ENCODE data around the gene LETM1.

LETM1 gene

GRCh38 chr4:1795299-1796195, 60.4 kb downstream of the LETM1 start:
- DNase-seq: no peak

DNA sequence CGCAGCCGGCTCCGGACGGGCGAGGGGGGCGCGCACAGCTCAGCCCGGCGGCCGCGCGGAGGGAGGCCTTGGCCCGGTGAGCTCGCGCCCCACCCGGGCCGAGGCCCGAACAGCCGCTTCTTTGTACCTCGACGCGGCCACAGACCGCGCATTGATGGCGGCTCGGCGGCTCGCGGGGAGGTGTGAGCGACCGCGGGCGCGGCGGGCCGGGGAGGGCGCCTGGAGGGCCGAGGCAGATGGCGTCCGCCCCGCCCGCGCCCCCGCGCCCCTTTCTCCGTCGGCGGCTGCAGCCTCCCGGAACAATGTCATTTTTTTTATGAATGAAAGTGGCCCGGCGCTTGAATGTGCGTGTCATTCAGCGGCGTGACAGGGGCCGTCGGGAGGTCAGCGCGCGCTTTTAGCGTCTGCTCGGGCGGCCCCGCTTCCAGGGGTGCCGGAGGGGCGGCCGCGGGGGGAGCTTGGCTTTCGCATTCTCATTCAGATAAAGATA, 61.1 kb downstream of the LETM1 start:
- no peak for DNase-seq

GRCh38 chr4:1793940-1794808, 61.8 kb downstream of the LETM1 start:
- peak; percentile 76 for DNase-seq

DNA sequence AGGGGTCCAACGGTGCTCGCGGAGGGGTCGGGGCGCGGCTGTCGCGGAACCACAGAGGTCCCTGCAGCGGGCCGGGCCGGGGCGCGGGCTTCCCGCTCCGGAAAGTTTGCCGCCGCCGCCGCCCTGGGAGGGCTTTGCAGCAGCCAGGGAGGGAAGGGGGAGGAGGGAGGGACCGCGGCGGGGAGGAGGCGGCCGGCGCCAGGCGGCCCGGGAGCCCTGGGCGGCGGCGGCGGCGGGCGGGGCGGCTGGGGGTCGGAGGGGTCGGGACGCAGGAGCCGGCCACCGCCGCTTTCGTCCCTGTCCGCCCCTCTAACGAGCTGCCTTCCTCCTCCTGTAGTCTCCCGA, 62.5 kb downstream of the LETM1 start:
- no peak for DNase-seq

- peak; percentile 82 for DNase-seq
Observed at GRCh38 chr4:1792832-1793495, 63.0 kb downstream of the LETM1 start, which contains the start of gene FGFR3. Gene FGFR3, plus strand, starts transcription at chr4:1793293. Its CDS starts 642 bp downstream, at chr4:1793935.

- DNase-seq: no peak
Observed at GRCh38 chr4:1792158-1792831, 63.7 kb downstream of the LETM1 start.

- no peak for DNase-seq
Observed at GRCh38 chr4:1790005-1790404, 66.0 kb downstream of the LETM1 start.

DNA sequence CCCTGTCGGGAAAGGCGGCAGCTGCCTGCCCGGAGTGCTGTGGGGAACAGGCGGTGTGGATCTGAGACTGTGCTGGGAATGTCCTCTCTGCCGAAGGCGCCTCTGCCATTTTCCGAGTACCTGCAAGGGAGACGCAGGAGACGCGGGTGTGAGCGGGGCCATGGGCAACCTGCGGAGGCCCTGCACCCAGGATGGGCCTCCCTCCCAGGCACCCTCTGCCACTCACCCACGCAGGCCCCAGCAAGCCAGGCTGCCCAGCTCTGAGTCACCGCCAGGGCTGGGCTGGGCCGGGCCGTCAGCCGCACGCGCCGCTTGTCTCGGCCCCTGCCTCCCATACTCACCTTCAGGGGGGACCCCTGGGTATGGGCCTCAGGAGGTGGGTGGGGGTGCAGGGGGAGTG, 66.4 kb downstream of the LETM1 start:
- no peak for DNase-seq

DNA sequence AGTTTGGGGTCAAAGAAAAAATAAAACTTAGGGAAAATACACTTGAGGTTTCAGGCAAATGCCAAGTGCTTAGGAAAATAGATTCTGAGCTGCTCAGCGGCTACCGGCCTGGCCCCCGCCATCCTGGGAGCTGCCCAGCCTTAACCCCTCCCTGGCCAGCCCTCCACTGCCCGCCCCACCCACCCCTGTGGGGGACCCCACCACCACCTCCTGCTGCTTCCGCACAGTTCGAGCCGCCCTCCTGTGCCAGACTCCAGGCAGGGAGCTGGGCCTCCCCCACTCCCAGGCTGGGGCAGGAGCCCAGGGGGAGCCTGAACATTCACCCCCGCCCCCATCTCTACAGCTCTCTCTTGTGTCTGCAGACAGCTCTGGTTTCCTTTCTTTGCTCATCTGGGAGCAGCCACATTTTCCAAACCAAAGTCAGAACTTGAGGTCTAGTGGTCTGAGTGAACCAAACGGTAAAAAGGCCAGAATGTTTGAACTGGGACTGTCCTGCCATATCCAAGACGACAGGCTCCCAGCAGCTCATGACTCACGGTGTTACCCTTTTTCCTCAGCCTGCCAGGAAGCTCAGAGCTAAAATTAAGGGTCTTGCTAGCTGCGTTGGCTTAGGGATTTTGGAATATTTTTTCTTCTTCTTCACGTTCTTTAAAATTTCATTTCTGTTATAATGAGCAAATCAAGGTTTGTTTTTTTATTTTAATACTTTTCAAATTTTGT, 67.5 kb downstream of the LETM1 start:
- DNase-seq: no peak

- peak; percentile 11 for DNase-seq
Observed at GRCh38 chr4:1787411-1788077, 68.4 kb downstream of the LETM1 start.

GRCh38 chr4:1786544-1787362, 69.2 kb downstream of the LETM1 start:
- no peak for DNase-seq

- DNase-seq: peak; percentile 33
Observed at GRCh38 chr4:1785592-1785991, 70.4 kb downstream of the LETM1 start.

DNA sequence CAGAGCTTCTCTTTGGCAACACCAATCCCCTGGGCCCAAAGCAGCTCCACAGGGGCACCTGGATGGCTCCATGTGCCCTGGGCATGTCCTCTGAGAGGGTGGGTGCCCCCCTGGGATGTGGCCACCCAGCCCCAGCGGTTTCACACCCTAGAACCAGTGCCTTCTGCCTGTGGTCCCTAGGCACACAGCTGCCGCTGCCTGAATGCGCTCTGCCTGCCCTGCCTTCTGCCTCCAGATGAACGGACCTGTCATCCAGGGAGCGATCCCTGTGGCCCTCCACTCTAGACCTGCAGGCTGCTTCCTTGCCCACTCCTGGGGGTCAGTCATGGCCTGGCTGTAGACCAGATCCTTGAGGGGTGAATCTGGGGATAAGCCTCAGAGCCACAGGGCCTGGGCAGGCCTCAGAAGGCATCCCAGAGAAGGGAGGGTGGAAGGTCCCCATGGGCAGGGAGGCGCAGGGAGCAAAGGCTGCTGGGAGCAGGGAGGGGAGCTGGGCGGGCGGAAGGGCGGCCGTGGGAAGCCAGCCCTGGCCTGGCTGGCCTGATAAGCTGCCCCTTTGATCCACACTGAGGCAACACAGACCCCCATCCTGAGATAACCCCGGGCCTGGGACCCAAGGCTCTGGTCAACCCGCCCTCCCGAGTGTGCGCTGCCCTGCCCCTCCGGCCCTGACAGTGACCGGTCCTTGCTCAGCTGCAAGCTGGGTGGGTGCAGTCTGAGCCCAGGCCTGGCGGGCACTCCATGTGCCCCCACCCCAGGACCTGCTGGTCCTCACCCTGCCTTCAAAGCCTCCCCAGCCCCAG, 71.0 kb downstream of the LETM1 start:
- DNase-seq: peak; percentile 47

DNA sequence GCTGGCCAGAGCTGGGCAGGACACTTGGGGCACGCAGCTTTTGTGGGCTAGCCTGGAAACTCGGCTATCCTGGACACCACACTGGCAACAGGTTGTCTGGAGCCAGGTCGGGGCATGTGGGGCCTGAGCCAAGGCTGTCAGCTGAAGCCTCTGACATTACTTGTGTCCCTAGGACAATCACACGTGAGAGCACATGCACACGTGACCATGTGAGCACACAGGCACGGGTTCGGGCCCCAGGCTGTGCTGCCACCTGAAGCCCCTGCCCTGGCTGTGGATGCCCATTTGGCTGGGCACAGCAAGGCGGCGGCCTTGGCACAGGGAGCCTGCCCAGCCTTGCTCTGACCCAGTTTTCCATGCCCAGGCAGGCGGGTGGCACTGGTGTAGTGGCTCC, 71.6 kb downstream of the LETM1 start:
- DNase-seq: no peak

DNA sequence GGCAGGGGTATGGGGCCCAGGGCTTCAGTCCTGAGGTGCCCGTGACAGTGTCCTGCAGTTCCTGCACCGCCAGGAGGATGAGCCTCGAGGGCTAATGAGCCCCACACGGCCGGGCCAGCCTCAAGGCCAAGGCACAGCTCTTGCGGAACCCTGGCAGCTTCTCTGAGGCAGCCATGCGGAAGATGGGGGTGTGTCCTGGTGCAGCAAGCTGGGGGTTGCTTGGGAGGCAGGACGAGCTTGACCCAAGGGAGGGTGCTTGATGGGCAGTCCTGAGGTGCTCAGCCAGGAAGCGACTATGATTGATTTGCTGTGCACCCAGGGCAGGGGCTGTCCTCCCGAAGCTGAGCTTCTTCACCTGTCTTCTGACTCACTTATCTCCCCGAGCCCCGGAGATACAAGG, 72.0 kb downstream of the LETM1 start:
- DNase-seq: peak; percentile 42

GRCh38 chr4:1783015-1783414, 72.9 kb downstream of the LETM1 start:
- DNase-seq: no peak

- no peak for DNase-seq
Observed at GRCh38 chr4:1780435-1780834, 75.5 kb downstream of the LETM1 start.

DNA sequence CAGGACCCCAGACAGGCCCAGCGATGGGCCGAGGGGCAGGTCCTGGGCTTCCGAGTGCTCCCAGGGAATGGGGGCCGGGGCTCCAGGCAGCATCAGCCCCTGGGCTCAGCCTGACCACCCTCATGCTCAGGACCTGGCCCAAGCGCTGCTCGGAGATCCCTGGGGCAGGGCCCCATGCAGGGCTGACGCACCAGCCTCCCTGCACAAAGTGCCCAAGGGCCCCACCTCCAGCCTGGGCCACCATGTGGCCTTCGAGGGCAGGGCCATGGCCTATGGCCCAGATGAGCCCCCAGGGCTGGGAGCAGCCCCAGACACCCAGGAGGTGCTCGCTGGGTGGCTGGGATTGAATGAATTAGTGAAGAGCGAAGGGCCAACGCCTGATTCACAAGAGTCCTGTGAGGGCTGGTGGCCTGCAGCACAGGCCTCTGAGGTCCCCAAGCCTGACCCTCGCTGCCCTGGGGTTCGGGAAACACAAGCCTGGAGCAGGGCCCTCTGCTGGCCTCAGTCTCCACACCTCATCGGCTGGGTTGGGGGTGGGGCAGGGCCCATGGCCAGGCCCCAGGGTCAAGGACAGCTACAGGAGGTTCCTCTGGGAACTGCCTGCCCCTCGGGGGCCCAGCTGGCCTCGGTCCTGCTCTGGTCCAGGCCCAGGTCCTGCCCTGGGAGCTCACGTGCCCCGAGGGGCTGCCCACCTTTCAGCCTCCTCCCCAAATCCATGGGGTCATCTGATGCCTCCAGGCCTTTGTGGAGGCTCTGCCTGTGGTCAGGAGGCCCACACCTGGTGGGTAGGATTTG, 76.2 kb downstream of the LETM1 start:
- DNase-seq: no peak
